ENCODE results near the gene RAET1G. TPM values are rescaled to one million over a fixed set of nuclear protein-coding genes. Genes with fewer than 3 reads are reported as not detected.

Gene RAET1G
- total RNA-seq, 1 experiment from 2014 or later, result not detected

DNA sequence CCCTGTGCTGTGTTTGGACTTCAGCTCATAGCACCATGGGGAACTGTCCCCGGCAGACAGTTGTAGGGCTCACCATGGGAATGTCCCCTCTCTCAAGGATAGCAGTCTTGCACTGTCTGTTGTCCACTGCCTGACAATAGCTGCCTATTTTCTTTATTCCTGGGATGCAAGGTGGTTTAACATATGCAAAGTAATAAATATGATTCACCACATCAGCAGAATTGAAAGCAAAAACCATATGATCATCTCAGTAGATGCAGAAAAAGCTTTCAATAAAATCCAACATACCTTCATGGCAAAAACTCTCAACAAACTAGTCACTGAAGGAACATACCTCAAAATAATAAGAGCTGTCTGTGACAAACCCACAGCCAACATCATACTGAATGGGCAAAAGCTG is 45.3 kb downstream of the RAET1G start:
- ChIA-PET CTCF (no interaction called here), POLR2A (no interaction called here)
- Histone ChIP-seq H3K36me3 (ENCODE audit: control insufficient read depth, insufficient read depth, low read length) (no peaks in the 10 kb centered on the region), H3K27me3 (replicated peaks; ENCODE audit: control insufficient read depth, insufficient read depth, low read length) (no peaks in the 10 kb centered on the region), H3K4me1 (no peaks in the 10 kb centered on the region), H3K4me3 (ENCODE audit: low read depth, low read length) (no peak overlapping the region), H3K9me3 (no peaks in the 10 kb centered on the region)
- Mint-ChIP-seq H3K4me3 (ENCODE audit: unreplicated experiment) (no peak overlapping the region), H3K27ac (ENCODE audit: unreplicated experiment) (no peak overlapping the region), H3K27me3 (ENCODE audit: insufficient read depth, unreplicated experiment) (peaks cover 23% of the 10 kb centered on the region), H3K36me3 (ENCODE audit: insufficient read depth, unreplicated experiment) (no peaks in the 10 kb centered on the region), H3K4me1 (ENCODE audit: low read depth, unreplicated experiment) (no peaks in the 10 kb centered on the region), H3K9me3 (ENCODE audit: unreplicated experiment) (no peaks in the 10 kb centered on the region)
- BruUV-seq (replicated peaks), result no TSS peak
- TF ChIP-seq, protein P1, sequence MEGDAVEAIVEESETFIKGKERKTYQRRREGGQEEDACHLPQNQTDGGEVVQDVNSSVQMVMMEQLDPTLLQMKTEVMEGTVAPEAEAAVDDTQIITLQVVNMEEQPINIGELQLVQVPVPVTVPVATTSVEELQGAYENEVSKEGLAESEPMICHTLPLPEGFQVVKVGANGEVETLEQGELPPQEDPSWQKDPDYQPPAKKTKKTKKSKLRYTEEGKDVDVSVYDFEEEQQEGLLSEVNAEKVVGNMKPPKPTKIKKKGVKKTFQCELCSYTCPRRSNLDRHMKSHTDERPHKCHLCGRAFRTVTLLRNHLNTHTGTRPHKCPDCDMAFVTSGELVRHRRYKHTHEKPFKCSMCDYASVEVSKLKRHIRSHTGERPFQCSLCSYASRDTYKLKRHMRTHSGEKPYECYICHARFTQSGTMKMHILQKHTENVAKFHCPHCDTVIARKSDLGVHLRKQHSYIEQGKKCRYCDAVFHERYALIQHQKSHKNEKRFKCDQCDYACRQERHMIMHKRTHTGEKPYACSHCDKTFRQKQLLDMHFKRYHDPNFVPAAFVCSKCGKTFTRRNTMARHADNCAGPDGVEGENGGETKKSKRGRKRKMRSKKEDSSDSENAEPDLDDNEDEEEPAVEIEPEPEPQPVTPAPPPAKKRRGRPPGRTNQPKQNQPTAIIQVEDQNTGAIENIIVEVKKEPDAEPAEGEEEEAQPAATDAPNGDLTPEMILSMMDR (IDR thresholded peaks at IDR 0.05; ENCODE audit: insufficient read depth in 1 of 2, low read depth in 1 of 2, low read length in 1 of 2, severe bottlenecking in 1 of 2, unreplicated experiment in 1 of 2), result no peak
- intact Hi-C loops (cut with micrococcal nuclease; ENCODE audit: unreplicated experiment), result no loop called here
- no peak for DNase-seq

DNA sequence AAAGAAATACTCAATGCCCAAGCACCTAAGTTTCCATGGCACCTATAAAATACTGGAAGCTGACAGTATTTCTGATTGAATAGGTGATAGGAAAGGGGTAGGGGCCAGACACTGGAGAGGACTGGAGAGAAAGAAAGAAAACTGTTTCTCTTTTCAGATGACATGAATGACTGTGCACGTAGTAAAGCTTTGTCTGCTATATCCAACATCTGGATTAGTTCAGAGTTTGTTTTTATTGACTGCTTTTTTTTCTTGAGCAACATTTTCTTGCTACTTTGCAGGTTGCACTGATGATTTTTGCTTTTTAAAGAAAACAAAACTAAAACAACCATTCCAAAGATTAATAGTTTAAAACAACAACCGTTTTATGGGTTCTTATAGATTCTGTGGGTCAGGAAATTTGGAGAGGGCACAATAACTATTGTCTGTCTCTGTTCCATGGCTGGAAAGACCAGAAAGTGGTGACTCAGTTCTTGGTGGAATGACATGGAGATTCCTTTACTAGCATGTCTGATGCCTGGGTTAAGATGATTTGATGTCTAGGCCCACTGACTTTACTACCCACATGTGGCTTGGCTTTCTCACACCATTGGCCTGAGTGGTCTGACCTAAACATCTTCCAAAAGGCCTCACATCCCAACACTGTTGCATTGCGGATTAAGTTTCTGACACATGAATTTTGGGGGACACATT is 46.5 kb downstream of the RAET1G start:
- CTCF ChIA-PET, result no interaction called here
- no peaks in the 10 kb centered on the region for H3K27me3 ChIP-seq (replicated peaks; ENCODE audit: control insufficient read depth, insufficient read depth, low read length)
- peaks cover 23% of the 10 kb centered on the region for H3K27me3 Mint-ChIP-seq (ENCODE audit: insufficient read depth, unreplicated experiment)
- no peak overlapping the region for H3K4me3 ChIP-seq (ENCODE audit: low read depth, low read length)
- H3K4me3 Mint-ChIP-seq (ENCODE audit: unreplicated experiment), result no peak overlapping the region
- H3K36me3 ChIP-seq (ENCODE audit: control insufficient read depth, insufficient read depth, low read length), result no peaks in the 10 kb centered on the region
- POLR2A ChIA-PET, result no interaction called here
- no peaks in the 10 kb centered on the region for H3K4me1 ChIP-seq
- no peaks in the 10 kb centered on the region for H3K4me1 Mint-ChIP-seq (ENCODE audit: low read depth, unreplicated experiment)
- no TSS peak for BruUV-seq (replicated peaks)
- intact Hi-C loops (cut with micrococcal nuclease; ENCODE audit: unreplicated experiment), result no loop called here
- H3K9me3 ChIP-seq, result no peaks in the 10 kb centered on the region
- TF ChIP-seq, protein P1 (IDR thresholded peaks at IDR 0.05; ENCODE audit: insufficient read depth in 1 of 2, low read depth in 1 of 2, low read length in 1 of 2, severe bottlenecking in 1 of 2, unreplicated experiment in 1 of 2), result no peak
- no peak for DNase-seq
- H3K9me3 Mint-ChIP-seq (ENCODE audit: unreplicated experiment), result no peaks in the 10 kb centered on the region
- no peaks in the 10 kb centered on the region for H3K36me3 Mint-ChIP-seq (ENCODE audit: insufficient read depth, unreplicated experiment)
- no peak overlapping the region for H3K27ac Mint-ChIP-seq (ENCODE audit: unreplicated experiment)

DNA sequence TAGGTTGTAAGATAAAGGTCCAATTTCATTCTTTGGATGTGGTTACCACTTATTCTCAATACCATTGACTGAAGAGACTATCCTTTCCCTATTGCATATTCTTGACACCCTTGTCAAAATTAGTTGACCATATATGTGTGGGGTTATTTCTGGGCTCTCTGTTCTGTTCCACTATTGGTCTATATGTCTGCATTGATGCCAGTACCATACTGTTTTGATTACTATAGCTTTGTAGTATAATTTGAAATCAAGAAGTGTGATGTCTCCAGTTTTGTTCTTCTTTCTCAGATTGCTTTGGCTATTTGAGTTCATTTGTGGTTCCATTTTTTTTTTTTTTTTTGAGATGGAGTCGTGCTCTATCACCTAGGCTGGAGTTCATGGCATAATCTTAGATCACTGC is 50.7 kb downstream of the RAET1G start:
- TF ChIP-seq, protein P1 (IDR thresholded peaks at IDR 0.05; ENCODE audit: insufficient read depth in 1 of 2, low read depth in 1 of 2, low read length in 1 of 2, severe bottlenecking in 1 of 2, unreplicated experiment in 1 of 2), result no peak
- Mint-ChIP-seq H3K9me3 (ENCODE audit: unreplicated experiment) (no peaks in the 10 kb centered on the region), H3K4me1 (ENCODE audit: low read depth, unreplicated experiment) (peaks cover 7% of the 10 kb centered on the region), H3K36me3 (ENCODE audit: insufficient read depth, unreplicated experiment) (no peaks in the 10 kb centered on the region), H3K4me3 (ENCODE audit: unreplicated experiment) (no peak overlapping the region), H3K27me3 (ENCODE audit: insufficient read depth, unreplicated experiment) (peaks cover 9% of the 10 kb centered on the region), H3K27ac (ENCODE audit: unreplicated experiment) (no peak overlapping the region)
- no peaks in the 10 kb centered on the region for H3K27me3 ChIP-seq (replicated peaks; ENCODE audit: control insufficient read depth, insufficient read depth, low read length)
- H3K4me1 ChIP-seq, result no peaks in the 10 kb centered on the region
- no peaks in the 10 kb centered on the region for H3K9me3 ChIP-seq
- ChIA-PET POLR2A (no interaction called here), CTCF (no interaction called here)
- intact Hi-C loops (cut with micrococcal nuclease; ENCODE audit: unreplicated experiment), result no loop called here
- BruUV-seq (replicated peaks), result no TSS peak
- no peaks in the 10 kb centered on the region for H3K36me3 ChIP-seq (ENCODE audit: control insufficient read depth, insufficient read depth, low read length)
- H3K4me3 ChIP-seq (ENCODE audit: low read depth, low read length), result no peak overlapping the region
- DNase-seq, result no peak
